Right lung (tissue), 5 donors: Measurements from ENCODE around the gene ZC3H13. TPM values are rescaled to one million over a fixed set of nuclear protein-coding genes. Genes with fewer than 3 reads are reported as not detected.
"Not testable (repeated sequence)": the region's sequence is repeated elsewhere in the genome, so short reads cannot be mapped to it uniquely, and the experiment has no call there.

ENCODE experiments used
- DNase-seq, 2 donors: peaks; one replicate each; pipeline ENCODE4 v3.0.0-alpha.2; 2013
- polyA plus RNA-seq, 5 donors: library from polyadenylated mRNA; unstranded; fragments of 120-200 nt; gene quantifications; one replicate each; pipeline versions ENCODE4 v1.2.1 to v1.2.3, GENCODE V29; 2013; ENCODE audit warnings: inconsistent platforms in 1 of 5, low replicate concordance in 1 of 5; ENCODE audit not compliant: insufficient read length in 5 of 5, insufficient read depth in 1 of 5

Gene ZC3H13
- polyA plus RNA-seq, 5 donors: 44.4 to 73.2 (median 64.5) TPM

GRCh38 chr13:46010148-46010547 lies 42.4 kb downstream of the ZC3H13 start:
- no peak for DNase-seq

GRCh38 chr13:46008631-46009030 lies 43.9 kb downstream of the ZC3H13 start:
- no peak for DNase-seq

- no peak for DNase-seq
Observed at GRCh38 chr13:46006688-46007452, 45.7 kb downstream of the ZC3H13 start.

- DNase-seq: no peak
Observed at GRCh38 chr13:46004491-46004890, 48.1 kb downstream of the ZC3H13 start.

GRCh38 chr13:45996631-45997030 lies 55.9 kb downstream of the ZC3H13 start:
- DNase-seq: no peak

GRCh38 chr13:45995245-45995644 lies 57.3 kb downstream of the ZC3H13 start:
- DNase-seq: no peak

- DNase-seq: no peak
Observed at GRCh38 chr13:45994752-45995151, 57.8 kb downstream of the ZC3H13 start.

GRCh38 chr13:45989607-45990006 lies 62.9 kb downstream of the ZC3H13 start:
- DNase-seq: peak; percentile 4 to 7

GRCh38 chr13:45981127-45981526 lies 71.4 kb downstream of the ZC3H13 start:
- DNase-seq: not testable (repeated sequence)

GRCh38 chr13:45975337-45975736 lies 77.2 kb downstream of the ZC3H13 start:
- DNase-seq: no peak

- no peak for DNase-seq
Observed at GRCh38 chr13:45974500-45974899, 78.0 kb downstream of the ZC3H13 start.

GRCh38 chr13:45967589-45967988 lies 85.0 kb downstream of the ZC3H13 start:
- DNase-seq: no peak

GRCh38 chr13:45966715-45967114 lies 85.8 kb downstream of the ZC3H13 start:
- no peak for DNase-seq

- DNase-seq: no peak
Observed at GRCh38 chr13:45961468-45961867, 91.1 kb downstream of the ZC3H13 start.

GRCh38 chr13:45954836-45955800 lies 97.4 kb downstream of the ZC3H13 start:
- peak; percentile 32 to 41 for DNase-seq

GRCh38 chr13:45953082-45953481 lies 99.5 kb downstream of the ZC3H13 start:
- DNase-seq: no peak

GRCh38 chr13:45951724-45952123 lies 100.8 kb downstream of the ZC3H13 start:
- DNase-seq: no peak

- DNase-seq: no peak
Observed at GRCh38 chr13:45951166-45951565, 101.4 kb downstream of the ZC3H13 start.

GRCh38 chr13:45950386-45951000 lies 102.1 kb downstream of the ZC3H13 start:
- DNase-seq: no peak

- no peak for DNase-seq
Observed at GRCh38 chr13:45949161-45949560, 103.4 kb downstream of the ZC3H13 start.

- DNase-seq: no peak
Observed at GRCh38 chr13:45943965-45944364, 108.6 kb downstream of the ZC3H13 start.

- DNase-seq: no peak
Observed at GRCh38 chr13:45943120-45943519, 109.4 kb downstream of the ZC3H13 start.
